HEK293T (cell line): ENCODE results near the gene AGBL5.

Experiments used
- CTCF ChIA-PET: fragments of 350-600 bp; formaldehyde crosslinking; extraction: SDS; loops from one replicate; lab custom pipeline; 2021; ENCODE audit warnings: antibody characterized with exemption, inconsistent platforms; lab: Yijun Ruan, JAX
- POLR2A ChIA-PET: fragments of 350-600 bp; formaldehyde crosslinking; extraction: SDS; loops from one replicate; lab custom pipeline; 2020; ENCODE audit warnings: antibody characterized with exemption, inconsistent platforms; lab: Yijun Ruan, JAX
- DNase-seq: peaks from one replicate; pipeline ENCODE4 v3.0.0; 2012; ENCODE audit warnings: mixed read lengths; ENCODE audit errors: extremely low spot score
- ARNT ChIP-seq: fragments of 450-650 bp; IDR thresholded peaks from 2 replicates; pipeline ENCODE4 v1.6.1; 2017; ENCODE audit warnings: mild to moderate bottlenecking
- BHLHE40 ChIP-seq: fragments of 450-650 bp; IDR thresholded peaks from 2 replicates; pipeline ENCODE4 v1.6.1; 2016; ENCODE audit warnings: mild to moderate bottlenecking, moderate library complexity, borderline replicate concordance
- CTBP1 ChIP-seq: fragments of 450-650 bp; IDR thresholded peaks from 2 replicates; pipeline ENCODE4 v1.6.1; 2016; ENCODE audit warnings: borderline replicate concordance
- ELF4 ChIP-seq: fragments of 450-650 bp; IDR thresholded peaks from 2 replicates; pipeline ENCODE4 v1.6.1; 2017; ENCODE audit warnings: antibody characterized with exemption
- FOXA1 ChIP-seq: fragments of 450-650 bp; IDR thresholded peaks from 2 replicates; pipeline ENCODE4 v1.6.1; 2016; ENCODE audit warnings: mild to moderate bottlenecking
- FOXK2 ChIP-seq: fragments of 450-650 bp; IDR thresholded peaks from 2 replicates; pipeline ENCODE4 v1.6.1; 2016; ENCODE audit warnings: mild to moderate bottlenecking
- FOXM1 ChIP-seq: fragments of 450-650 bp; IDR thresholded peaks from 2 replicates; pipeline ENCODE4 v1.6.1; 2017; ENCODE audit warnings: mild to moderate bottlenecking, borderline replicate concordance
- HDGF ChIP-seq: fragments of 450-650 bp; IDR thresholded peaks from 2 replicates; pipeline ENCODE4 v1.6.1; 2017; ENCODE audit warnings: antibody characterized with exemption, borderline replicate concordance
- L3MBTL2 ChIP-seq: fragments of 450-650 bp; conservative IDR thresholded peaks from 2 replicates; pipeline ENCODE4 v1.6.1; 2016; ENCODE audit warnings: mild to moderate bottlenecking
- LEF1 ChIP-seq: fragments of 450-650 bp; IDR thresholded peaks from 2 replicates; pipeline ENCODE4 v1.6.1; 2017; ENCODE audit warnings: mild to moderate bottlenecking, borderline replicate concordance
- NFRKB ChIP-seq: fragments of 450-650 bp; IDR thresholded peaks from 2 replicates; pipeline ENCODE4 v1.6.1; 2016; ENCODE audit warnings: mild to moderate bottlenecking, moderate library complexity
- PKNOX1 ChIP-seq: fragments of 450-650 bp; IDR thresholded peaks from 2 replicates; pipeline ENCODE4 v1.6.1; 2016
- SP1 ChIP-seq: fragments of 450-650 bp; IDR thresholded peaks from 2 replicates; pipeline ENCODE4 v1.6.1; 2017
- SUZ12 ChIP-seq: fragments of 450-650 bp; IDR thresholded peaks from 2 replicates; pipeline ENCODE4 v1.6.1; 2016; ENCODE audit warnings: mild to moderate bottlenecking
- TARDBP ChIP-seq: fragments of 450-650 bp; IDR thresholded peaks from 2 replicates; pipeline ENCODE4 v1.6.1; 2016
- ZNF384 ChIP-seq: fragments of 450-650 bp; IDR thresholded peaks from 2 replicates; pipeline ENCODE4 v1.6.1; 2016

AGBL5 gene

GRCh38 chr2:27059141-27059820, 7.8 kb downstream of the AGBL5 start:
- no peak for DNase-seq
- CTCF ChIA-PET: interaction anchor here (1.7 kb wide), 1 partner anchor 22 kb away, joined by 5 read pairs; no protein-coding TSS in a partner anchor
- TF ChIP-seq FOXK2: no peak
- POLR2A ChIA-PET: interaction anchor here (0.8 to 2.2 kb wide), 5 partner anchors 8 to 33 kb away, joined by 3 to 17 read pairs (median 6); partner anchors contain the start of genes AGBL5 and OST4

- TF ChIP-seq LEF1: no peak
- TF ChIP-seq FOXM1: no peak
- no peak for TF ChIP-seq FOXA1
- no peak for TF ChIP-seq ZNF384
- no peak for TF ChIP-seq NFRKB
- TF ChIP-seq FOXK2: no peak
- CTCF ChIA-PET: no interaction called here
- POLR2A ChIA-PET: interaction anchor here (2.1 to 2.2 kb wide), 2 partner anchors 9 to 11 kb away, joined by 11 to 17 read pairs; partner anchors contain the start of genes AGBL5 and OST4
- DNase-seq: no peak
Measured at GRCh38 chr2:27060323-27060722, 8.9 kb downstream of the AGBL5 start.

DNA sequence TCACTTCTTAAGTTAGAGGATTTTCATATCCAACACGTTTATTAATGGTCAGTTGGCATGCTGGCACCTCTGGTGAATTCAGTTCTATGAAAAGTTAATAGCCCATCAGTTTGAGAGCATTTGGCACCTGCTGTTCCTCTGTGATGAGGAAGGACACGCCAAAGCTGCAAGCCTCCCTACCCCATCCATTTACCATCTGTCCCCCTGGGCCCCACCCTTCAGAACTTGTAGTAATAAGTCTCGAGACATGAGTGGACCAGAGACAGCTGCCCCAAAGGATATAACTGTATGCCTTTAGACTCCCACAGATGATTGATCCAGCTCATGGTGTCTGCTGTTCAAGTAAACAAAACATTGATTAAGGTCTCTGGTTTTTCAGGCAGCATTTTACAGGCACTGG, 13.7 kb downstream of the AGBL5 start:
- no peak for TF ChIP-seq FOXK2
- no peak for TF ChIP-seq ELF4
- no peak for TF ChIP-seq BHLHE40
- no peak for TF ChIP-seq FOXM1
- TF ChIP-seq PKNOX1: no peak
- no peak for TF ChIP-seq CTBP1
- DNase-seq: no peak
- POLR2A ChIA-PET: interaction anchor here (1.1 to 7.3 kb wide), 2 partner anchors 13 to 16 kb away, joined by 3 to 47 read pairs; partner anchors contain the start of gene AGBL5
- CTCF ChIA-PET: interaction anchor here (1.4 kb wide), 1 partner anchor 22 kb away, joined by 5 read pairs; the partner anchor contains the start of gene KHK

GRCh38 chr2:27067385-27067784, 15.9 kb downstream of the AGBL5 start:
- POLR2A ChIA-PET: interaction anchor here (1.7 to 7.3 kb wide), 3 partner anchors 14 to 19 kb away, joined by 3 to 47 read pairs (median 5); partner anchors contain the start of genes AGBL5 and KHK
- CTCF ChIA-PET: interaction anchor here (0.7 kb wide), 1 partner anchor 88 kb away, joined by 6 read pairs; no protein-coding TSS in a partner anchor
- TF ChIP-seq TARDBP (no peak), NFRKB (no peak), ARNT (no peak), ZNF384 (no peak), FOXK2 (no peak), ELF4 (no peak), HDGF (no peak), FOXA1 (no peak), SP1 (no peak)
- DNase-seq: no peak

- ChIA-PET CTCF (no interaction called here), POLR2A (interaction anchor here (1.0 to 7.3 kb wide), 2 partner anchors 11 to 17 kb away, joined by 3 to 47 read pairs; partner anchors contain the start of gene AGBL5)
- DNase-seq: no peak
- TF ChIP-seq L3MBTL2 (no peak), ZNF384 (no peak), TARDBP (no peak), NFRKB (no peak), LEF1 (no peak), SUZ12 (no peak), CTBP1 (no peak), ELF4 (no peak), PKNOX1 (no peak), BHLHE40 (no peak), ARNT (no peak), FOXK2 (no peak)
Measured at GRCh38 chr2:27069436-27069835, 18.0 kb downstream of the AGBL5 start.

DNA sequence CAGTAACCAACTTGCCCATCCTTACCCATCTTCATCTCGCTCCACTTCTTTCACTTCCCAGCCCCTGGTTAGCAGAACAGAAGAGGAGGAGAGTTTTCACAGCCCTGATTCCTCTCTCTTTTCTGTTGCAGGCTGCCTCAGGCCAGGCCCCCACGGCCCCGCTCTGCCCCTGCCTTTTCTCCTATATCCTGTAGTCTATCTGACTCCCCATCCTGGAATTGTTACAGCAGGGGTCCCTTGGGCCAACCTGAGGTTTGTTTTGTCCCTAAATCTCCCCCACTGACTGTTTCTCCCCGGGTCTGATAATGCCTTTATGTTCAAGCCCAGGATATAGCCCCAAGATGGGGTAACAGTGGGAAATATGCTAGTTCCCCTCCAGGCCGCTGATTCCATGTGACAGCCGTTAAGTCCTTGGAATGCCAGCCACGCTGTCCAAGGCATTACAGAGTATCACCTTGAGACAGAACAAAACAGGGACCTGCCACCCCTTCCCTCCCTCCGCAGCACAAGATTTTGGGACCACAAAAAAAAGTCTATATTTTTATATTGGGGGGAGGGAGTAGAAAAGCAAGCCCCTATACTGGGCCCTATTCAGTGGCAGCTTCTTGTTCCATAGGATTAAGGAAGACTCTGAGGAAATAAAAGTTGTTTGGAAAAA, 18.6 kb downstream of the AGBL5 start:
- DNase-seq: no peak
- CTCF ChIA-PET: no interaction called here
- TF ChIP-seq ARNT: no peak
- POLR2A ChIA-PET: interaction anchor here (2.9 to 7.3 kb wide), 4 partner anchors 11 to 18 kb away, joined by 17 to 91 read pairs (median 62); partner anchors contain the start of gene AGBL5

DNA sequence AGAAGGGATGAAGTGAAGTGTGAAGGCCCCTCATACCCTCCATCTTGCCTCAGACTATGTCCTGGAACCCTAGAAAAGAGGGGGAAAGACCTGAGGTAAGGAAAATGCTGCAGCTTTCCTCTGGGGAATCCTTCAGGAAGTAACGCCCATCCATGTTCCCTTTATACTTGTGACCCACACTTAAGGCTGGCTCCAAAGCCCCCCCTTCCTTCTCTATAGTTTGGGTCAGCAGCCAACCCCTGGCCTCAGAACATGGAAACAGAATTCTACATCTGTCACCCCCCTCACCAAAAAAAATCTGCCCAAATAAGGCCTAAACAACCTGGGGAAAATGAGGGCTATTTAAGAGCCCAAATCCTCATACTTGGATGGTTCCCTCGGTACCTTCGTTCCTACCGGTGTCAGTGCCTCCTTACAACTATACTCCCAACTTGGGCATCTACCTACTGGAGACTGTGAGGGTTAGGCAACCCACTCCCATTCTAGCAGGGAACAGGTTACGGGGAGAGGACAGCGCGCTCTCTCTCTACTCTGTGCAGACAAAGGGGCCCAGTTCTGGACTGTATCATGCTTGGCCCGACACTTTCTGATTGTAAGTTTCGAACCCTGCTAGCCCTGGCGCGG, 19.3 kb downstream of the AGBL5 start:
- ChIA-PET CTCF (interaction anchor here (1.1 kb wide), 1 partner anchor 826 kb away, joined by 3 read pairs; the partner anchor contains the start of genes HADHA and HADHB), POLR2A (interaction anchor here (0.8 to 5.2 kb wide), 14 partner anchors 8 to 224 kb away, joined by 3 to 91 read pairs (median 6); partner anchors contain the start of genes AGBL5, KHK, SLC30A3 and TRIM54)
- TF ChIP-seq NFRKB: no peak
- no peak for TF ChIP-seq BHLHE40
- TF ChIP-seq SP1: no peak
- no peak for TF ChIP-seq L3MBTL2
- TF ChIP-seq PKNOX1: no peak
- no peak for TF ChIP-seq LEF1
- TF ChIP-seq FOXA1: no peak
- TF ChIP-seq FOXM1: no peak
- TF ChIP-seq ELF4: no peak
- no peak for TF ChIP-seq ZNF384
- TF ChIP-seq FOXK2: no peak
- no peak for TF ChIP-seq HDGF
- TF ChIP-seq TARDBP: no peak
- no peak for TF ChIP-seq ARNT
- no peak for TF ChIP-seq SUZ12
- no peak for TF ChIP-seq CTBP1
- no peak for DNase-seq
